Stimulated activated CD4-positive, alpha-beta T cell treated with anti-CD3 and anti-CD28 coated beads, Interleukin-1b, Interleukin-23, amount 100 ng/mL, for 1 hour (primary cell): ENCODE results near the gene HMGB1.
"Not testable (repeated sequence)": the region's sequence is repeated elsewhere in the genome, so short reads cannot be mapped to it uniquely, and the experiment has no call there.

Experiments used
- DNase-seq, 2 donors: peaks; one replicate each; pipeline ENCODE4 v3.0.0-alpha.2; 2020; ENCODE audit warnings: low read depth in 2 of 2

The HMGB1 gene

DNA sequence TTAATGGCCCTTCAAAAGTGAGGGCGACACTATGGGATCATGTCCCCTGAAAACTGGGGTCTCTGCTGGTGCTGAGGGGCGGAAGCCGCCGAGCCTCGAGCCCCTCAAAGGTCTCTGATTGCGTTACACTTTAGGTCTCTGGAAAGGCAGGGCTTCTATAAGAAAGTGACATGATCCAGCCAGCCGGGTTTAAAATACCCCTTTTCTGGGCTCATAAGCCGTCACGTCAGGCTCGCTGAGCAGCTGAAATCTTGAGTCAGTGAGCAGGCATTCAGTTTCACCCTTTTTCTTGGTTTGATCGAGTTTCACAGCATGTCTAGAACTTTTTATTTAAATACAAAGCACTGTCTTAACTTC lies 600 bp upstream of the HMGB1 start:
- no peak for DNase-seq

DNA sequence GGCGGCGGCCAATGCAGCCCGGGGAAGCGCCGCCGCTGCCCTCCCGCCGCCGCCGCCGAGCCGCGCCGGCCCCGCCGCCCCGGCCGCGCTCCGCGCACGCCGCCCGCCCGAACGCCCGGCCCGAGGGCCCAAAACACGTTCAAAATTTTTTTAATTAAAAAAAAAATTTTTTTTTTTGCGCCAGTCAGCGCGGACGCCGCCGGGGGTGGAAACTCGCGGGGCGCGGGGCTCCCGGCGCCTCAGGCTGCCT lies 468 bp downstream of the HMGB1 start:
- DNase-seq = no peak

DNA sequence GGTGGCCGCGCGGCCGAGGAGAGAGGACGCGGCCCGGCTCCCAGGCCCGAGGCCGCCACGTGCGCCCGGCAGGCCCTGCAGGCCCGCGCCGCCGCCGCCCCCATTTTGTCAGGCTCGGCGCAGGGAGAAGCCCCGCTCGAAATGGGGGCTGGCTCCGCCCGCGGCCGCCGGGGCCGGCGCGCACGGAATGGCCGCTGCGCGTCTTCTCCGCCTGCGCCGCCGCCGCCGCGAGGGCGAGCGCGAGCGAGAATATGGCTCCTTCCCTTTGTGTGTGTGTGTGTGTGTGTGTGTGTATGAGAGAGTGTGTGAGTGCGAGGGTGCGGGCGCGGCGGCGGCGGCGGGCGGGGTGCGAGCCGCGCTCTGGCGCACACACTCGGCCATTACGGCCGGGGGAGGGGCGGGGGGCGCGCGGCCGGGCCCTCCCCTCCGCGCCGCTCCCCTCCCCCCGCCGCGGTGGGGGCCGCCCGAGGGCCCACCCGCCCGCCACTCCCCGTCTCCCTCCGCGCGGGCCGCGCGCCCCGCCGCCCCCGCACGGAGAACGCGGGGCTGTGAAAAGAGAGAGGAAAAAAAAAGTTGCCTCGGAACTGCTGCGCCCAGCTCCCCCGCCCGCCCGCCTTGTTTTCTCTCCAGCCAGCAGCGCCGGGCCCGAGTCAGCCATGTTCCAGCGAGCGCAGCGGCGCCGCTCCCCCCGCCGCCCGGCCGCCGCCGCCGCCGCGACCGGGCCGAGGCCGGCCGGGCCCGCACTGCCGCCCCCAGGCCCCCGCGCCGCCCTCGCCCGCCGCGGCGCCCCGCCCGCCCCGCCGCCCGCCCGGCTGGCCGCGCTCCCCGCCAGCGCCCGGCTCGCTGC lies 1.0 kb downstream of the HMGB1 start:
- peak; percentile 53 to 69 for DNase-seq

DNA sequence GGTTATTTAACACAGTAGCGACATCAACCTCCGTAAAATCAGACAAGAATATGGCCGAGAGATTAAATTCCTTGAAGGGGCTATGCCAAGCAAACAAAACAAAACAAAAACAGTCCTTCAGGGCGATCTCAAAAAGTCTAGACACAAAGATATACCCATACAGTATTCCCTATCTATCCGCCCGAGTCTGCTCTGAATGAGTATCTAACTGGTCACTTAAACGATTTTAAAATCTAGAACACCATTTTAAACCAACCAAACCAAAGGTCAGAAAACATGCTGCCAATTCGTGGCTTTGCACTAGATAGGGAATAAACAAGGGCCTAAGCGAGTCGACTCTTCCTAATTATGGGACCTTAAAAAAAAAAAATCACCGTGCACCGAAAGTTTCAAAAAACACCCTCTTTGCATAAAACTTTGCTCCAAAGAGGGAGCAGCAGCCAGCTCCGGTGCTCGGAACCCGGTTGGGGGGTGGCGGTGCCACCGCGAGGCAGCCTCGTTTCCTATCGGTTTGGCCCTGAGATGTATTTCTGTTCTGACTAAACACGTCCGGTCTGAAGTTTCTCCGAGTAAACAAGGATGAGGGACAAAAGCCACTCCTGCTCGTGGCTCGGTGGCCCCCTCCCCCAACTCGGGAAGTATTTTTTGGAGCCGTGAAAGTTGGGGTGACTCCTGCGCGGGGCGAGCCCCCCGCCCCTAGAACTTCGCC lies 1.8 kb downstream of the HMGB1 start:
- DNase-seq = peak; percentile 40 to 48

DNA sequence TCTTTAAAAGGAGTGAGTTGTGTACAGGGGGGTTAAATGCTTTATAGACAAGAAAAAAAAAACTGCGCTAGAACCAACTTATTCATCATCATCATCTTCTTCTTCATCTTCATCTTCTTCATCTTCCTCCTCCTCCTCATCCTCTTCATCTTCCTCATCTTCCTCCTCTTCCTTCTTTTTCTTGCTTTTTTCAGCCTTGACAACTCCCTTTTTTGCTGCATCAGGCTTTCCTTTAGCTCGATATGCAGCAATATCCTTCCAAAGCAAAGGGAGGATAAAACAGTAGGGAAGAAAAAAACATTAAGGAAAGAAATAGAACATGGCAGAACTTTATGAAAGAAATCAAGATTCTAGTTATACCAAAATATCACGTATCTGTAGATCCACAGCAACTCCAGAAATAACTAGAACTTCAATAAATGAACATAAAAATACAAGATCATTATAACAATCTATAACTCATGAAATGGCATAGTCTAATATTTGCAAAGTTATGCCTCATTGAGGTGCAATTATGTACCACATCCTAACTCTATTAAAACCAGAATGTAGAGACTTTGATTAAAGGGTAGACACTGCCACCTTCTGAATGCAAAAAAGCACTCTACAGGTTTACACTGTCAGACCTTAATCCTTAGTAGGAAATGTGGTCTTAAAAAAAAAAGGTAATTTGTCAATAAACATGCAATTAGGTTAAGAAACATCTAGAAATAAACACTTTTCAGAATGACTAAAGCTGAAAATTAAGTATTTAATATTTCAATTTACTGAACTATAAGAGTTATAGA lies 4.3 kb downstream of the HMGB1 start:
- DNase-seq = not testable (repeated sequence)

DNA sequence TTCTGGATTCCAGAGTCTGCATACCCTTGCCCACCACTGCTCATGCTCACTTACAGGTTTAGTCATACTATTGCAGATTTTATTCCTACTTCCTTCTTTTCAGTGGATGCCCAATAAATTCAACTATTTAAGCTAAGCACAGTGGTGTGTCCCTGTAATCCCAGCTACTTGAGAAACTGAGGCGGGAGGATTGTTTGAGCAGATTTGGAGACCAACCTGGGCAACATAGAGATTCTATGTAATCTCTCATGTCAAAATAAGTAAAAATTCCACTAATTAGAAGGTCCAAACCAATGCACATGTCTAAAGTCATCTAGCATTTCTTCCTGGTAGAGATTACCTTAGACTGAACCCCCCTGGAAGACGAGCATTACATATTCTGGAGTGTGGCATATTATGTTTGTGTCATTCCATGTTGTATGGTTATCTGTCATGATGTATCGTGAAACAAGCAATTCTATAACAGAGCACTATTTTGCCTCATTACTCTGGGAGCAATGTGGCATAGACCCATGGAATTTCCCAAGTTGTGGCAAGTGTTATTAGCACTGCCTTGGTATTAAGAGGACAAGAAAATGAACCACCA lies 8.3 kb downstream of the HMGB1 start:
- DNase-seq = no peak

DNA sequence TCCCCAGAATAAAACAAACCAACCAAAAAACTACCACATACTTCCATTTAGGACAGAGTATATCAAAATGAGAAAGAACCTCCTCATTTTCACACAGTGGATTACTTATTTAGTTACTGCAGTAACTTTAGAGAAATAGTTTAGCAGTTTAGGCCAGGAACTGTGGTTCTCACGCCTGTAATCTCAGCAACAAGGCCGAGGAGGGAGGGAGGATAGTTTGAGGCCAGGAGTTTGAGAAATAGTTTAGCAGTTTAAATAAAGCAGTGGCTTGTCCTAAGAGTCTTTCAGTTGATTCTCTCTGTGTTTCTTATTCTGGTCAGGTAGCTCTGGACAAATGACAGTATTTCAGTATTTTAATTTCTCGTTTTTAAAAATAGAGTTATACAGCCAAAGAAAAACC lies 9.4 kb downstream of the HMGB1 start:
- no peak for DNase-seq

DNA sequence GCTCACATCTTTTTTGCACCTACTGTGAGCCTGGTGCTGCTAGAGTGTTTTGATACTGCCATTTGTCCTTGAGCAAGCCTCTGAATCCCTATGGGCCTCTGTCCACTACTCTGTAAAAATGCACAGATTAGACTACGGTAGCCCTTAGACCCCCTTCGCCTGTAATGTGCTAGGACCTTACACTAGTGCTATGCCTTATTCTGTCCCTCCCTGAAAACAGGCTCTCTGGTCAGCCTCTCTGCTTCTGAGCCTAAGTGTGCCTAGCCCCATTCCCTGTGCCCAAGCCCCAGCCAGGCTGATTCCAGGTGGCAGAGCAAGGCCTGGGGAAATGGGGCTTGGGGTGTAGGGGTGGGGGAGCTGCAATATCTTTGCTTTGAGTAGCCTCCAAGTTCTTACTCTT lies 10.7 kb downstream of the HMGB1 start:
- DNase-seq = no peak

DNA sequence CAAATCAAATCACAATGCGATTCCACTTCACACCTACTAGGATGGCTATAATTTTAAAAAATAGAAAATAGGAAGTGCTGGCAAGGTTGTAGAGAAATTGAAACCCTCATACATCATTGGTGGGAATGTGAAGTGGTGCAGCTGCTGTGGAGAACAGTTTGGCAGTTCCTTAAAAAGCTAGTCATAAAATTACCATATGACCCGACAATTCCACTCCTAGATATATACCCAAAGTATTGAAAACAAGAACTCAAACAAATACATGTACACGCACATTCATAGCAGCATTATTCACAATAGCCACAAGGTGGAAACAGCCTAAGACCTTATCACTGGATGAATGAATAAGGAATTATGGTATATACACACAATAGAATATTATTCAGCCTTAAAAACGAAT lies 12.0 kb downstream of the HMGB1 start:
- no peak for DNase-seq

DNA sequence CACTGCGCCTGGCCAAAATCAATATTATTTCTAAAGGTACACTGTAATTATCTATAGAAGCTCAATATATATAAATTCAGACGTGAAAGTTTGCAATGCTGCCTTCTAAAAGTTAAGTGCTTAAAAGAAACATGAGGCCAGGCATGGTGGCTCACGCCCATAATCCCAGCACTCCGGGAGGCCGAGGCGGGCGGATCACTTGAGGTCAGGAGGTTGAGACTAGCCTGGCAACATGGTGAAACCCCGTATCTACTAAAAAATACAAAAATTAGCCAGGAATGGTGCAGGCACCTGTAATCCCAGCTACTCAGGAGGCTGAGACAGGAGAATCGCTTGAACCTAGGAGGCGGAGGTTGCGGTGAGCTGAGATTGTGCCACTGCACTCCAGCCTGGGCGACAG lies 14.3 kb downstream of the HMGB1 start:
- DNase-seq = not testable (repeated sequence)

DNA sequence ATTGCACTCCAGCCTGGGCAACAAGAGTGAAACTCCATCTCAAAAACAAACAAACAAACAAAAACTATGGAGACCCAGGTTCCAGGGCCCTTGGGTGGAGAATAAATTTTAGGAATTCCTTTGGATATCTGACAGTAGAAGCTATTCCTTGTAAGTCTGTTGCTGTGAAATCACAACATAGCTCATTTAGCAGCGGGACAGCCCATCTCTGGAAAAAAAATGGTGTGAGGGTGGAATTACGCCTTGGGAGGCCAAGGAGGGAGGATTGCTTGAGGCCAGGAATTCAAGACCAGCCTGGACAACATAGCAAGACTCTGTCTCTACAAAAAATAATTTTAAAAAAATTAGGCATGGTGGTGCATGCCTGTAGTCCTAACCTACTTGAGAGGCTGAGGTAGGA lies 15.7 kb downstream of the HMGB1 start:
- DNase-seq = no peak

DNA sequence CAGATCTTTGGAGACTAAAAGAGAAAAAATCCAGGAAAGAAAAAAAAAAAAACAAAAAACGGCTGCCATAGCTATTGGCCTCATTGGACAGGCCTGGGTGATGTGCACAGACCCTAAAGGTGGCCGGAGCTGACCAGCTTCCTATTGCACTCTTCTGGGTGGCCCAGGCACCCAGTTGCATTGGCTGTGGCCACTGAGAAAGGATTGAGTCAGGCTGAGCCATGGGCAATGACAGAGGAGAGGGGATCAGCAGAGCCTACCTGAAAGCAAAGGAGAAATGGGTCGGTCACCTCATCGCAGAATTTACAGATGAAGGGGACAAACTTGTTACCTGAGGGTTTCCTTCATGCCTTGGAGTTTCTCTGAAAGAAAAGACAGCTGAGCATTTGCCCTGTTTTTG lies 17.3 kb downstream of the HMGB1 start:
- no peak for DNase-seq

DNA sequence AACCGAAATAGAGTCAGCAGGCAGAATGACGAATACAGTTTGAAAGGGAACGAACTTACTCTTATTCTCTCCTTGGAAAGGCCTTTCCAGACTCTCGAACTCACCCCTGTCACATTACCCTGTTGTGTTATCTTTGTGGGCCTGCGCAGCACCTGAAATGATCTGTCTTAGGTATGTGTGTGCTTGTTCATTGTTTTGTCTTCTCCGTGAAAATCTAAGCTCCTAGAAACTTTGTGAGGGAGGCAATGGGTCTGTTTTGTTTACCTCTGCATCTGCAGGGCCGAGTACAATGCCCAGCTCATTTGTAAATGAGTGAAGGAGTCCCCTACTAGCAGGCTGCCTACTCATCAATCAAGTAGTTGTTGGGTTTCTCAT lies 19.6 kb downstream of the HMGB1 start:
- no peak for DNase-seq

DNA sequence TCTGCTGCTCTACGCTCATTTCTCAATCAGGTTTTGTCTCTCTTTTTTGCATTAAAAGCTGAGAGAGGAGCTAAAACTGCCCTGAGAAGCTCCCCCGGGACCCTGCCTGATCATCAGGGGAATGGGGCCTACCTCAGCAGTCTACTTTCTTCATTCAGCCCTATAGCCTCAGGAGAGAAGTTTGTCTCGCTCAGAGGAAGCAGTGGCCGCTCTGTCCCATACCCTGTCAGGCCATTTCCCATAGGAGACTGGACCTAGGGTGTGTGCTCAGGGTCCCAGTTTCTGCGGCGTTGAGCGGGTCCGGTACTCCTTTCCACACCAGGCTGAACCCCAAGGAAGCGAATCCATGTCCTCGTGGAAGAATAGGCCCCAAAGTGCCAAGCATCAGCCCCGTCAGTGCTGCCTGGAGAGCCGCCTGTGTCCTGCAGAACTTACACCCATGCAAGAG lies 21.8 kb downstream of the HMGB1 start:
- no peak for DNase-seq

DNA sequence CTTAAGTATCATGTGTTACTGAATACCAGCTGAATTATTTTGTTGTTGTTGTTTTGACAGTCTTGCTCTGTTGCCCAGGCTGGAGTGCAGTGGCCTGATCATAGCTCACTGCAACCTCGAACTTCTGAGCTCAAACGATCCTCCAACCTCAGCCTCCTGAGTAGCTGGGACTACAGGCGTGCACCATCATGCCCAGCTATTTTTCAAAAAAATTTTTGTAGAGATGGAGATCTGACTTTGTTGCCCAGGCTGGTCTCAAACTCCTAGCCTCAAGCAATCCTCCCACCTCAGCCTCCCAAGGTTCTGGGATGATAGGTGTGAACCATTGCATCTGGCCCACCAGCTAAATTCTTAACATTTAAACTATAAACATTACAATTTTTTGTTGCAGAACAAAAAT lies 22.2 kb downstream of the HMGB1 start:
- not testable (repeated sequence) for DNase-seq

DNA sequence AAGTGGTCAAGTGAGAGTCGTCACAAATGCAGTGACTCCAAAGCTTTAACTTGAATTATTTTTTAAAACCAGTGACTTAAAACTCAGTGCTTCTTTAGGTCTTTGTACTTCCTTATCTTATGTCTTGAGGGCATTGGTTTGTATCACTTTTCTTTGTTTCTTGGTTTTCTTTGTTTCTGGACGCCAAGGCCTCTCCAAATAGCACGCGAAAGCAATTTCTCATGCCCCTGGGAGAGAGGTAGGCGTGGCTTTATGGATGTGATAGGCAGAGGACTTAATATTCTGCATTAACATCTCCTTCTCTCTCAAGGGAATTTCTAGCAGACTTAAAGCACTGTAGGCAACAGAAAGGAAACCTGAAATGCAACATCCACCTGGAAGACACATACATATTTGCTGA lies 22.8 kb downstream of the HMGB1 start:
- DNase-seq = no peak

DNA sequence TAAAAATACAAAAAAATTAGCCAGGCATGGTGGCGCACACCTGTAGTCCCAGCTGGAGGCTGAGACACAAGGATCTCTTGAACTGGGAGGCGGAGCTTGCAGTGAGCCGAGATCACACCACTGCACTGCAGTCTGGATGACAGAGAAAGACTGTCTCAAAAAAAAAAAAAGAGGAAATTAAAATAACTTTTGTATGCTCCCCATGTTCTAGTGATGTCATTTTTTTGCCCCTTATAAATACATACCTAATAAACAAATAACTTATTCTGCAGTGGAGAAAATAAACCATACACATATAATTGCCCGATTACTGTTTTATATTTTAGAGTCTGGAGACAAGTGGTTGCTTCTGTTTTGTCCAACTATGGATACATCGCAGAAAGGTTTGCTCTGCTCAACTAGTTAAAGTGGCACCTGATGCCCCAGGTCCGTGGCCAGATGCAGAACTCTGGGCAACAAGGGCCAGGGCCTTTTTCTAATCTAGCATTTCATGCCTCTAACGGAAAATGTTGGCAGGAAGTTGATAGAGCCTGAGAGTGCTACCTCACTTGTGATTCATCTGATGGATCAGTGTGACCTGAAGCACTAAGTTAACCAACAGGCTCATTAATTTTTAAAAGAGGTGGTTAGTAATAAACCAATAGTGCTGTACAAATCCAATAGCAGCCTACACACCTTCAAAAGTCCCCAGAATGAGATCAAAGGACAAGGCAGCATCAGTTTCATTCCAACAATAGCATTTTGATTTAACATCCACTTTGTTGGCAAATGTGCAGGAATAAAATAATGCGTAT lies 24.6 kb downstream of the HMGB1 start:
- no peak for DNase-seq

DNA sequence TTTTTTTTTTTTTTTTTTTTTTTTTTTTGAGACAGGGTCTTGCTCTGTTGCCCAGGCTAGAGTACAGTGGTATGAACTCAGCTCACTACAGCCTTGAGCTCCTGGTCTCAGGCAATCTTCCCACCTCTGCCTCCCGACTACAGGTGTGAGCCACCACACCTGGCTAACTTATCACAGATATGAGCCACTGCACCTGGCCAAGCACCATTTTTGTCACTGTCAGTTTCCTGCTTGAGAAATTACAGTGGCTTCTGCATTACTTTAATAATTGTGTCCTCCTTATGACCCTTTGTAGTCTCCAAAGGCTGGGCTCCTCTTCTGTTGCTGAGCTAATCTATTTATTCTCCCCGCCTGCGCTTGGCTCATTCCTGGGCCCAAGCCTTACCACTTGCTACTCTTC lies 27.4 kb downstream of the HMGB1 start:
- no peak for DNase-seq

DNA sequence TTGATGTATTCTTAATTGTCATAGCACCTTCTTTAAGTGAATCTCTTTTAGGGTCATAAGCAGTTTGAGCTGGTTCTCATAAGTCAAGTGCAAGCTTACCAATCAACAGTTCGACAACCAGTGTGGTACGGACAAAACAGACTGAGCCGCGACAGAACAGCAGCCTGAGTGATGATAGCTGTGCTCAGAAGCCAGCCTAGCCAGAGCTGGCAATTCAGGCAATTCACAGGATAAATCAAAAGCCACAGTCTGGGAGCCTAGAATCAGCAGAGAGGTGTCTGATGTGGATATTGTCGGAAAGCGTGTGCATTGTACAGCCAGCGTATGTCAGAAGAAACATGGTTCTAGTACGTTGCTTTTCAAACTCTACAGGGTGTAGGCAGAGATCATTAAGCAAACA lies 28.6 kb downstream of the HMGB1 start:
- no peak for DNase-seq

DNA sequence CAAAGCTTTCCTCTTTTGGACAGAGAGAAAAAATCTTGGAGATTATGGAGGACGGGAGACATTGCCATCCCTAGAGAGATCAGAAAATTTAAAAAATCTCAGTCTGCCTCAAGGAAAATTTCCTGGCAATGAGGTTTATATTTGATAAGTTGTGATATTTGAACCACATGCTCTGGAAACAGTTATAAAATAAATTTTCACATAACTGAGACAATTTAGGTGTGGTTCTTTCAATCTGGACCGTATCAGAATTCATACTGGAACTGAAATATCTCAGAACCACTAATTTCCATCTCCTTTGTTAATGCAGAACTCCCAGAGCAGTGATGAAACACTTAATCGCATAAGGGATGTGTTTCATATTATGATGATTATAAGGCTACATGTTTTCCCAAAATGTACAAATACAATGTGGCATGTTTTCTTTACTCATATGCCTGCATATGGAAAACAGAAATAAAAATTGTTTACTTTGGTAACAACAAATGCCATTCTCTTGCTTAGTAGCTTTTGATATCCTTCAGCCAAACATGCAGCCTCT lies 29.8 kb downstream of the HMGB1 start:
- no peak for DNase-seq

DNA sequence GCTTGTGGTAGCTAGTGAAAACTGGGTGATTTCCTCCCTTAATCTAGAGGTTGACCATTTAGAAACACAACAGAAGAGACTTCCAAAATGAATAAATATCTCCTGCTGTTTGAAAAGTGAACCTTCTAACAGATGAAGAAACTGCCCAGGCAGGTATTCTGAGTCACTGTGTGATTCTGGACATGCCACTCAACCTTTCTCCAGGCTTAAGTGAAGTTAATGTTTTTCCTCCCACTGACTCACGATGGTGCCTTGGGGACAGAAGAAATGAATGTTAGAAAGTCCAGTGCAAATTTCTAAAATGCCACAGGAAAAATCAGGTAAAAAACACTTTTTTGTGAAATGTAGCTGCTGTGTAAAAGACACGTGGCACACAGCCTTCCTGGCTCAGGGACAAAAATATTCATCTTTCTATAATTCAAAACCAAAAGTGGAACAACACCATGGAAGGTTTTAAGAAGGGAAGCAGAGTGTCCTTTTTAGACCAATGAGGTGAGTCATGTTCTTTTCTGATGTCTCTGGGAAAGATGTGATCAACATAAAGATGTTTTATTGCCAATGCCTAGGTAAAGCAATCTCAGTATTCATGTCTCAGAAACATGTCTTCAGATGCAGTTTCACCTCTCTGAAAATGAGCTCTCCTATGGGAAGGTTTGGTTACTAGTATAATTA lies 34.3 kb downstream of the HMGB1 start:
- no peak for DNase-seq
